ENCODE measurements around the gene SETD1B.
A peak's percentile ranks its signal among the peaks of the same experiment; 100 is the strongest.

DNA sequence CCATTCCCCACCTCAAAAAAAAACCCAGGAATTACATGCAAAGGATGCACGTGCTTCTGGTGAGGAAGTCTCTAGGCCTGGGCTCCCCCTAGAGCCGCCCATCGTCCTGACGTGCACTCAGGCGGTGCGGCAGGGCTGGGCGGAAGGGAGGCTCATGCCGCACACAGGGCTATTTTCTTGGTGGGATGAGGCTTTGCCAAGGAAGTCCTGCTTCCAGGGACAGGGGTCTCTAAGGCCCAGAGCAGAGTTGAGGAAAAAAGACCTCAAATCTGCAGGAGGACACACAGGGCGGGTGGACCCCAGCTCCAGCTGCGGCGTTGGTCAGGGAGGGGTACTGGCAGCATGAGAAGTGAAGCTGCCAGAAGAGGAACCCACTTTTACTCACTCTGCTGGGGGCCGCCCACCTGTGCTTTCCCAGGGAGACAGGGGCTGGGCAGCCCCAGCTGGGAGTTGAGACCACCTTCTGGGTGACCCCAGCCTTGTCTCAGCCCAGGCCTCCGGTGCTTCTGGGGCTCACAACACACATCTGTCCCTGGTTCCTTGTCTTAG is 14.5 kb upstream of the SETD1B start:
- peak in 1 of 6 experiments; percentile 6 for TF ChIP-seq CTCF (IDR thresholded peaks at IDR 0.05)
- no peak for TF ChIP-seq POLR2A (IDR thresholded peaks at IDR 0.05)

All from adrenal gland (tissue), 5 donors.